Loucy (cell line): ENCODE results near the gene PARD6G.

Source experiments
- H2AFZ ChIP-seq: fragments of 200-600 bp; sonication (generic); 2 replicates; pipeline ENCODE4 v1.6.0; 2016; ENCODE audit warnings: antibody characterized with exemption, mild to moderate bottlenecking, low read length, moderate library complexity
- H3F3A ChIP-seq: fragments of 200-600 bp; 2 replicates; pipeline ENCODE4 v1.6.0; 2016; ENCODE audit warnings: antibody characterized with exemption, low read depth, mild to moderate bottlenecking
- H3K27me3 ChIP-seq: fragments of 200-600 bp; sonication (generic); 2 replicates; pipeline ENCODE4 v1.6.1; 2014; ENCODE audit warnings: low read length, mild to moderate bottlenecking; ENCODE audit not compliant: insufficient read depth, poor library complexity, severe bottlenecking
- H3K36me3 ChIP-seq: fragments of 200-600 bp; sonication (generic); 2 replicates; pipeline ENCODE4 v1.6.1; 2016; ENCODE audit warnings: low read length; ENCODE audit not compliant: insufficient read depth
- H3K4me1 ChIP-seq: fragments of 200-600 bp; sonication (generic); 2 replicates; pipeline ENCODE4 v1.5.1; 2014; ENCODE audit warnings: low read length, mild to moderate bottlenecking; ENCODE audit not compliant: insufficient read depth, poor library complexity, severe bottlenecking
- H3K4me2 ChIP-seq: fragments of 200-600 bp; sonication (generic); 2 replicates; pipeline ENCODE4 v1.6.0; 2014; ENCODE audit warnings: antibody characterized with exemption, low read length, low read depth, mild to moderate bottlenecking; ENCODE audit not compliant: poor library complexity, severe bottlenecking
- H3K4me3 ChIP-seq: fragments of 200-600 bp; sonication (generic); 2 replicates; pipeline ENCODE4 v1.5.1; 2014; ENCODE audit warnings: low read length, mild to moderate bottlenecking, mixed read lengths; ENCODE audit not compliant: poor library complexity, severe bottlenecking
- H3K79me2 ChIP-seq: fragments of 200-600 bp; sonication (generic); 2 replicates; pipeline ENCODE4 v1.6.1; 2014; ENCODE audit warnings: low read length; ENCODE audit not compliant: insufficient read depth
- H3K9ac ChIP-seq: fragments of 200-600 bp; sonication (generic); 2 replicates; pipeline ENCODE4 v1.6.0; 2014; ENCODE audit warnings: mild to moderate bottlenecking, low read depth, low read length, moderate library complexity; ENCODE audit not compliant: poor library complexity, severe bottlenecking
- H3K9me2 ChIP-seq: fragments of 200-600 bp; sonication (generic); replicated peaks from 2 replicates; pipeline ENCODE4 v1.6.1; 2016; ENCODE audit warnings: low read depth, low read length, mixed read lengths
- H3K9me3 ChIP-seq: fragments of 200-600 bp; sonication (generic); 2 replicates; pipeline ENCODE4 v1.6.1; 2014; ENCODE audit warnings: mild to moderate bottlenecking, antibody characterized with exemption, low read length, low read depth; ENCODE audit not compliant: insufficient read depth
- H4K20me1 ChIP-seq: fragments of 200-600 bp; sonication (generic); 2 replicates; pipeline ENCODE4 v1.6.0; 2014; ENCODE audit warnings: antibody characterized with exemption, low read length, mild to moderate bottlenecking; ENCODE audit not compliant: insufficient read depth, poor library complexity, severe bottlenecking
- CTCF ChIP-seq: fragments of 200-600 bp; sonication (generic); conservative IDR thresholded peaks from 2 replicates; pipeline ENCODE4 v1.5.1; 2014; ENCODE audit warnings: mild to moderate bottlenecking, antibody characterized with exemption, low read length
- EZH2phosphoT487 ChIP-seq: fragments of 200-600 bp; IDR thresholded peaks from 2 replicates; pipeline ENCODE4 v1.6.1; 2018; ENCODE audit warnings: antibody characterized with exemption, mild to moderate bottlenecking, moderate library complexity, borderline replicate concordance

The PARD6G gene

GRCh38 chr18:80126797-80127196, 120.5 kb downstream of the PARD6G start:
- Histone ChIP-seq H2AFZ (no peak overlapping the region), H3K9me3 (no peaks in the 10 kb centered on the region; the same call in 1 of the 2 replicates), H3K9ac (no peak overlapping the region), H4K20me1 (peaks cover 16% of the 10 kb centered on the region), H3K27me3 (no peaks in the 10 kb centered on the region), H3K36me3 (no peaks in the 10 kb centered on the region; the same call in 1 of the 2 replicates), H3K79me2 (peaks cover 69% of the 10 kb centered on the region), H3K4me1 (peaks cover 4% of the 10 kb centered on the region), H3F3A (no peaks in the 10 kb centered on the region), H3K4me2 (no peak overlapping the region), H3K9me2 (no peaks in the 10 kb centered on the region), H3K4me3 (no peak overlapping the region)
- TF ChIP-seq EZH2phosphoT487 (no peak), CTCF (no peak)

- H3K36me3 ChIP-seq, result peaks cover 10% of the 10 kb centered on the region; the same call in 1 of the 2 replicates
- H3K9me2 ChIP-seq, result no peaks in the 10 kb centered on the region
- peaks cover 6% of the 10 kb centered on the region for H4K20me1 ChIP-seq
- H3K27me3 ChIP-seq, result no peaks in the 10 kb centered on the region
- no peak overlapping the region for H3K4me2 ChIP-seq
- no peaks in the 10 kb centered on the region for H3F3A ChIP-seq
- H3K4me3 ChIP-seq, result no peak overlapping the region
- no peak for TF ChIP-seq CTCF
- no peak for TF ChIP-seq EZH2phosphoT487
- no peak overlapping the region for H2AFZ ChIP-seq
- peaks cover 4% of the 10 kb centered on the region for H3K4me1 ChIP-seq
- no peak overlapping the region for H3K9ac ChIP-seq
- no peaks in the 10 kb centered on the region; the same call in 1 of the 2 replicates for H3K9me3 ChIP-seq
- H3K79me2 ChIP-seq, result peaks cover 50% of the 10 kb centered on the region
These were observed 123.2 kb downstream of the PARD6G start for GRCh38 chr18:80124131-80124530.

- H3K36me3 ChIP-seq, result peaks cover 14% of the 10 kb centered on the region; the same call in 1 of the 2 replicates
- no peak for TF ChIP-seq EZH2phosphoT487
- TF ChIP-seq CTCF, result no peak
These were observed 126.4 kb downstream of the PARD6G start for GRCh38 chr18:80120932-80121331.

More at GRCh38 chr18:80120932-80121331, 126.4 kb downstream of the PARD6G start:
- H3K4me3 ChIP-seq, result no peak overlapping the region
- no peak overlapping the region for H3K4me2 ChIP-seq
- no peaks in the 10 kb centered on the region for H3K9me2 ChIP-seq
- peaks cover 48% of the 10 kb centered on the region for H3K79me2 ChIP-seq
- H3K9me3 ChIP-seq, result no peaks in the 10 kb centered on the region; the same call in 1 of the 2 replicates
- peaks cover 10% of the 10 kb centered on the region for H4K20me1 ChIP-seq
- no peak overlapping the region for H3K9ac ChIP-seq
- H3F3A ChIP-seq, result no peaks in the 10 kb centered on the region
- no peaks in the 10 kb centered on the region for H3K4me1 ChIP-seq
- no peak overlapping the region for H2AFZ ChIP-seq
- H3K27me3 ChIP-seq, result no peaks in the 10 kb centered on the region
